ENCODE data around the gene CPB1.

DNA sequence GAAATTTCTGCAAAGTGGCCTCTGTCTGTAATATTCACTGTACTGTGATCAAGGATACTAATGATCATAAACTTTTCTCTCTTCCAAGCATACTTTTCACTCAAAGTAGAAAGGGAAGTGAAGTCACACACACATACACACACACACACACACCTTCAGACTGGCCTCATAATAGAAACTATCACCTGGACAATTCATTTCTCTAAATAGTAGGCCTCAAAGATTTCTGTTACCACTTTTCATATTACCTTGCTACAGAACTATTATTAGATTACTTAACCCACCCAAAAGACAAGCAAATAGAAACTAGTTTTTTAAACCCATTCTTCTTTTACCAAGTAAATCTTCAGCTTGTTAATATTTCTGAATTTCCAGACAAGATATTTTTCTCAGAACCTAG lies 12.2 kb downstream of the CPB1 start:
- TF ChIP-seq TAF1 (conservative IDR thresholded peaks at IDR 0.05) (no peak), YY1 (IDR thresholded peaks at IDR 0.05) (no peak), HNF4G (IDR thresholded peaks at IDR 0.05) (no peak)
- TF ChIP-seq, protein P1, sequence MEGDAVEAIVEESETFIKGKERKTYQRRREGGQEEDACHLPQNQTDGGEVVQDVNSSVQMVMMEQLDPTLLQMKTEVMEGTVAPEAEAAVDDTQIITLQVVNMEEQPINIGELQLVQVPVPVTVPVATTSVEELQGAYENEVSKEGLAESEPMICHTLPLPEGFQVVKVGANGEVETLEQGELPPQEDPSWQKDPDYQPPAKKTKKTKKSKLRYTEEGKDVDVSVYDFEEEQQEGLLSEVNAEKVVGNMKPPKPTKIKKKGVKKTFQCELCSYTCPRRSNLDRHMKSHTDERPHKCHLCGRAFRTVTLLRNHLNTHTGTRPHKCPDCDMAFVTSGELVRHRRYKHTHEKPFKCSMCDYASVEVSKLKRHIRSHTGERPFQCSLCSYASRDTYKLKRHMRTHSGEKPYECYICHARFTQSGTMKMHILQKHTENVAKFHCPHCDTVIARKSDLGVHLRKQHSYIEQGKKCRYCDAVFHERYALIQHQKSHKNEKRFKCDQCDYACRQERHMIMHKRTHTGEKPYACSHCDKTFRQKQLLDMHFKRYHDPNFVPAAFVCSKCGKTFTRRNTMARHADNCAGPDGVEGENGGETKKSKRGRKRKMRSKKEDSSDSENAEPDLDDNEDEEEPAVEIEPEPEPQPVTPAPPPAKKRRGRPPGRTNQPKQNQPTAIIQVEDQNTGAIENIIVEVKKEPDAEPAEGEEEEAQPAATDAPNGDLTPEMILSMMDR (IDR thresholded peaks at IDR 0.05; ENCODE audit: low read depth, low read length, missing input control): no peak

Data from liver (tissue), 3 donors.